Panc1 (cell line): ENCODE results near the gene KIF4A.
"Not testable (repeated sequence)": the region's sequence is repeated elsewhere in the genome, so short reads cannot be mapped to it uniquely, and the experiment has no call there.

Experiments
- CTCF ChIP-seq: fragments of 450-650 bp; IDR thresholded peaks from 2 replicates; pipeline ENCODE4 v1.5.1; 2017; ENCODE audit warnings: mild to moderate bottlenecking
- POLR2AphosphoS5 ChIP-seq: IDR thresholded peaks from 2 replicates; pipeline ENCODE4 v1.6.1; 2012; ENCODE audit warnings: mild to moderate bottlenecking, low read depth, low read length, moderate library complexity
- TF ChIP-seq, protein P1 (sequence below), 2 experiments: IDR thresholded peaks; 2 replicates each; pipeline ENCODE4 v1.6.1; 2011 to 2012; ENCODE audit warnings: low read depth in 2 of 2, control low read depth in 1 of 2, low read length in 1 of 2, mild to moderate bottlenecking in 1 of 2, moderate library complexity in 1 of 2; ENCODE audit not compliant: insufficient read depth in 1 of 2

- TF ChIP-seq POLR2AphosphoS5, CTCF: not testable (repeated sequence)
- TF ChIP-seq, protein P1, sequence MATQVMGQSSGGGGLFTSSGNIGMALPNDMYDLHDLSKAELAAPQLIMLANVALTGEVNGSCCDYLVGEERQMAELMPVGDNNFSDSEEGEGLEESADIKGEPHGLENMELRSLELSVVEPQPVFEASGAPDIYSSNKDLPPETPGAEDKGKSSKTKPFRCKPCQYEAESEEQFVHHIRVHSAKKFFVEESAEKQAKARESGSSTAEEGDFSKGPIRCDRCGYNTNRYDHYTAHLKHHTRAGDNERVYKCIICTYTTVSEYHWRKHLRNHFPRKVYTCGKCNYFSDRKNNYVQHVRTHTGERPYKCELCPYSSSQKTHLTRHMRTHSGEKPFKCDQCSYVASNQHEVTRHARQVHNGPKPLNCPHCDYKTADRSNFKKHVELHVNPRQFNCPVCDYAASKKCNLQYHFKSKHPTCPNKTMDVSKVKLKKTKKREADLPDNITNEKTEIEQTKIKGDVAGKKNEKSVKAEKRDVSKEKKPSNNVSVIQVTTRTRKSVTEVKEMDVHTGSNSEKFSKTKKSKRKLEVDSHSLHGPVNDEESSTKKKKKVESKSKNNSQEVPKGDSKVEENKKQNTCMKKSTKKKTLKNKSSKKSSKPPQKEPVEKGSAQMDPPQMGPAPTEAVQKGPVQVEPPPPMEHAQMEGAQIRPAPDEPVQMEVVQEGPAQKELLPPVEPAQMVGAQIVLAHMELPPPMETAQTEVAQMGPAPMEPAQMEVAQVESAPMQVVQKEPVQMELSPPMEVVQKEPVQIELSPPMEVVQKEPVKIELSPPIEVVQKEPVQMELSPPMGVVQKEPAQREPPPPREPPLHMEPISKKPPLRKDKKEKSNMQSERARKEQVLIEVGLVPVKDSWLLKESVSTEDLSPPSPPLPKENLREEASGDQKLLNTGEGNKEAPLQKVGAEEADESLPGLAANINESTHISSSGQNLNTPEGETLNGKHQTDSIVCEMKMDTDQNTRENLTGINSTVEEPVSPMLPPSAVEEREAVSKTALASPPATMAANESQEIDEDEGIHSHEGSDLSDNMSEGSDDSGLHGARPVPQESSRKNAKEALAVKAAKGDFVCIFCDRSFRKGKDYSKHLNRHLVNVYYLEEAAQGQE (IDR thresholded peaks at IDR 0.05; ENCODE audit: insufficient read depth in 1 of 2, low read depth in 2 of 2, low read length in 1 of 2): not testable (repeated sequence)
Observed at GRCh38 chrX:70348825-70349224, 58.9 kb downstream of the KIF4A start.
